HG03575 (cell line): ENCODE results near the gene IDUA.

Experiments used
- ATAC-seq: cut with Tn5 transposase; IDR thresholded peaks from one replicate; pipeline ENCODE4 v1.9.1; 2021; ENCODE audit not compliant: unreplicated experiment, insufficient number of reproducible peaks, low FRiP score; ENCODE audit errors: extremely low read depth

The IDUA gene

DNA sequence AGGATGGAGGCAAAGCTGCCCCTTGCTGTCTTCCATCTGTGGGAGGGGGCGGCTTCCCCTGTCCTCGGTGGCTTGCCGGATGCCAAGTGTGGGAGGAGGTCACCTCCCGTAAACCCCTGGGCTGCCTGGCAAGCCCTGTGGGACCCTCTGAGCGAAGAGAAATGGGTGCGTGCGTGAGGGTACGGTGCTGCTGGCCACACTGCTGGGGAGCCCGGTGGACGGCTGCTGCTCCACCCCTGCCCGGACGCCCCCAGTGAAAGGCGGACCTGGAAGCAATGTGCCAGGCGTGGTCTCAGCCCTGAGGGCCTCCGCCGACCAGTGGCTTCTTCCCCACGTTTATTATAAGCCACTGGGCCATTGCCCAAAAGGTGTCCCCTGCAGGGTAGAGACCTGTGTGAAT lies 4.6 kb upstream of the IDUA start:
- ATAC-seq = no peak

DNA sequence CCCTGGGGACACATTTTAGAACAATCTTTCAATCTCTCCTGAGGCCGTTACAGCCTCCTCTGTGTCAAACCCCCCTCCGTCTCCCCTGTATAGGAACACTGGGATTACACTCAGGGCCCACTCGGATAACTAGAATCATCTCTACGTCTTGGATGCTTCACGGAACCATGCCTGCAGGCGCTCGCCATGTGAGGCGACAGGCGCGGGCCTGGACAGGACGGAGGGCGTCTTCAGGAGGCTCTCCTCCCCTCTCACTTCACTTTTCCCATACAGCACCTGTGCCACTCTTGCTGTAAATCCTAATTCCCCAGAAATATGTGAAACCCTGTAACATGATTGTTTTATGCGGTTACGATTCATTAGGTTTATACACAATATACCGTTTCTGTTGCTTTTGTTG lies 4.0 kb upstream of the IDUA start:
- ATAC-seq = no peak

DNA sequence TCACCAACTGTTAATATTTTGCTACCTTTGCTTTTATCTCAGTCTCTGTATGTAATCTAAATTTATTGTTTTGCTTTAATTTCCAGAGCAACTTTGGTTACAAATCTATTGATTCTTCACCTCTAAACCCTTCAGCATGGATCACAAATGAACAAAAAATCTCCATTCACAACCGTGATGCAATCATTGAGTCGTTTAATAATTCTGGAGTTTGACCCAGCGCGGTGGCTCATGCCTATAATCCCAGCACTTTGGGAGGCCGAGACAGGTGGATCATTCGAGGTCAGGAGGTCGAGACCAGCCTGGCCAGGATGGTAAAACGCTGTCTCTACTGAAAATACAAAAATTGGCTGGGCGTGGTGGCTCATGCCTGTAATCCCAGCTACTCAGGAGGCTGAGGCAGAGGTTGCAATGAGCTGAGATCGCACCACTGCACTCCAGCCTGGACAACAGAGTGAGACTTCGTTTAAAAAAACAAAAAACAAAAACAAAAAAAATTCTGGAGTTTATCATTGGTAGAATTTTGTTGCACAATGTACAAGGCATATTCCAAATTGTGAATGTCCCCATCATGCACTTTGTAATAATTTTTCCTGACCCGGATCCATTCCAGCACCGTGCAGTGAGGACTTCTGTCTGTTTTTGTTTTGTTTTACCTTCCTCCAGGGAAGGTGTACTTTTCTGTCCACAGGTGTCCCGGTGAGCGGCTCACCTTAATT lies 2.3 kb upstream of the IDUA start:
- no peak for ATAC-seq

DNA sequence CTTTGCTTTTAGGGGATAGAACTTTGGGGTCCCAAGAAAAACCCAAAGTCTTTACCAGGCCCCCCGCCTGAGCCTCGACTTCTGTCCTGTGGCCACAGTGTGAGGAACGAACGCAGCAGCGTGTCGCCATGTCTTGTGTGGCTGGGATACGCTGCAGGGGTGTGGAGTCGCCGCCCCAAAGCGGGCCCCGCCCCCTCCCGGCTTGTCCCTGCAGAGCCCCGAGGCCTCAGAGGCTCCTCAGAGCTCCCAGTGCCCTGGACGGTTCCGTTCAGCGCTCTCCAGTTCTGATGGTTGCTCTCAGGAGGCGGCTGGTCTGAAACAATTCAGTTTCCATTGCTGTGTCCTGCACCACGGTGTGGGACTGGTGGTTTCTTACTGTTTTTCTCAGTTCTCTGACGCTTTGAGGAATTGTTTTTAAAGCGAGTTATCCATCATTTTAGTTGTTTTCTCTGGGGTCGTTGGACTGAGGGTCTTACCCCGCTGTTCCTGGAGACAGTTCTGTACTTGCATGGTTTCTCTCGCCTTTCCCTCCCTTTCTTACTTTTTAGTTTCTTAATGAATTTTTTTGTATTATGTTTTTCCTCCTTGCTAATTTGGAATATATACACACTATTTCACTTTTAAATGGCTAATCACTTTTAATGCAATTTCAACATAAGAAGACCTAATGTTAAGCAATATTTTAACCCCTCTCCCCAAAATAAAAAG lies 1.6 kb upstream of the IDUA start:
- no peak for ATAC-seq

DNA sequence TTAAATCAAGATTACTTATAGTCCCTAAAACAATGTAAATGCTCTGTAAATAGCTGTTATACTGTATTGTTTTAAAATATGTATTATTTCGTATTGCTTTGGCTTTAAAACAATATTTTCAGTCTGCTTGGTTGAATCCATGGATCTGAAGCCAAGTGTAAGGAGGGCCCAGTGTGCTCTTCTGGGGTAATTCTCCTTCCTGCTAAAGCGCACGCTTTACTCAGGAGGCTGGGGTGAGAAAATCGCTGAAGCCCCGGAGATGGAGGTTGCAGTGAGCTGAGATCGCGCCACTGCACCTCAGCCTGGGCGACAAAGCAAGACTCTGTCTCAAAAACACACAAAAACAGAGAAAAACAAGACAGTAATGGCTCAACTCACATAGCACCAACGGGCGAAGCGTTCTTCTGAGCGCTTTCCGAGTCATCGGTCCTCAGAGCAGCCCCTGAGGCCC lies 391 bp upstream of the IDUA start:
- ATAC-seq = no peak

DNA sequence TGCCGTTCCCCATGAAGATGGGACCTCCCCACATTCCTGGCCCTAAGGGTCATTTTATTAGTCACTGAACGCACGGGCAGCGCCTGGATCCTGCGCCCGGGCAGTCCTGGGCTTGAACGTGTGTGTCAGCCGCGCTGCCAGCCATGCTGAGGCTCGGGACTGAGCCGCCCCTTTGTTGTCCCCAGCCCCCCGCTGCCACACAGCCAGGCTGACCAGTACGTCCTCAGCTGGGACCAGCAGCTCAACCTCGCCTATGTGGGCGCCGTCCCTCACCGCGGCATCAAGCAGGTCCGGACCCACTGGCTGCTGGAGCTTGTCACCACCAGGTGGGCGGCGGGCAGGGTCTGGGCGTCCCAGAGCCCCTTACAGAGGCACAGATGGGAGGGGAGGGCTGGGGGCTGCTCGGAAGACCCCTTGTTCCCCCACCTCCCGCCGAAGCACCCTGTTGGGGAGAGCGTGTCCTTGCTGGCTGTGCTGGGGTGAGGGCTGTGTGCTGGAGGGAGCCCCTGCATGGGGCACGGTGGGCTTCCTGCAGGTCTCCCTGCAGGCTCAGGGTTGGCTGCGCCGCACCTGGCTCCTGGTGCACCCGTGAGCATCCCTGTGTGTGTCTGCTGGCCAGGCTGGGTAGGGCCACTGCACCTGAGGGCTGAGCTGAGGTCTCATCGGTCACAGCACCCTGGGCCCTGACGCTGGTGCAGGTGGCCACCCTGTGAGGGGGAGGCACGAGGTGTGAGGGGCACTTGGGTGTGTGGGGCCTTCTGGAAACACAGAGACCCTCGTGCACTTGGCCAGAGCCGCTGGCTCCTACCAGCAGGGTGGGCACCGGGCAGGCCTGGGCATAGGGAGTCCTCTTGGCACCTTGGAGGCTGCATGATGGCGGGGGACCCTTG lies 1.0 kb downstream of the IDUA start:
- ATAC-seq = no peak

DNA sequence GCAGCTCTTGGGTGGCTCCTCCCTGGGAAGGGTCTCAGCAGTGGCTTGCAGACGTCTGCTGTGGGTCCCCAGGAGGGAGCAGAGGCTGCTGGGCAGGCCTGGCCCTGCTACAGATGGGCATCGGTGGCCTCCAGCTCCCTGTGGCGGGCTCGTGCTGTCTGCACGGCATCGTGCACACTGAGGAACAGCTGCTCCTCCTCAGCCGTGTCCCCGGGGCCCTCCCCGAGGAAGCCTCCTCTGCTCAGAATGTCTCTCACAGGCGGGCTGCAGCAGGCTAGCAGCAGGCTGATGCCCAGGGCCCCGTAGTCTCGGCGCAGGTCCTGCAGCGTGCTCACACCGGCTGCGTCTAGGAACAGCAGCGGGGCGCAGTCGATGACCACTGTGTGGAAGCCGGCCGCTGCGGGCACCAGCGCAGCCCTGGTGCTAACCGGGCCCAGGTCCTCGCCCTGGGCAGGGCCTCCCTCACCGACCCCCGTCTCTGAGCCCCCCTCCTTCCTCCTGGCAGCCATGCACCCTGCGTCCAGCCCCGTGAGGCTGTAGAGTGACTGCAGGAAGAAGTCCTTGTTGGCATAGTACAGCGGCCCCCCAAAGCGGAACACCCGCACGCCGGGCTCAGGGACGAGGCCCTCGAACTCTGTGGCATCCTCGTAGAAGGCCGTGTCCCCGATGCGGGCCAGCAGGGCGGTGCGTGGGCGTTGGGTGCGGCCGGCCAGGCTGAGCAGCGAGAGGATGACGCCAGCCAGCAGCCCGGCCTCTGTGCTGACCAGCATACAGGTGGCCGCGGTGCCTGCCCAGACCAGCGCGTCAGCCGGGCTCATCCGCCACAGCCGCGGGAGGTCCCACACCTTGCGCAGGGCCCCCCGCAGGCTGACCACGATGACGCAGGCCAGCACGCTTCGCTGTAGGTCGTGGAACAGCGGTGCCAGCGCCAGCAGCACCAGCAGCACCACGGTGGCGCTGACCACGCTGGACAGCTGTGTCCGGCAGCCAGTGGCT lies 2.2 kb downstream of the IDUA start:
- no peak for ATAC-seq

DNA sequence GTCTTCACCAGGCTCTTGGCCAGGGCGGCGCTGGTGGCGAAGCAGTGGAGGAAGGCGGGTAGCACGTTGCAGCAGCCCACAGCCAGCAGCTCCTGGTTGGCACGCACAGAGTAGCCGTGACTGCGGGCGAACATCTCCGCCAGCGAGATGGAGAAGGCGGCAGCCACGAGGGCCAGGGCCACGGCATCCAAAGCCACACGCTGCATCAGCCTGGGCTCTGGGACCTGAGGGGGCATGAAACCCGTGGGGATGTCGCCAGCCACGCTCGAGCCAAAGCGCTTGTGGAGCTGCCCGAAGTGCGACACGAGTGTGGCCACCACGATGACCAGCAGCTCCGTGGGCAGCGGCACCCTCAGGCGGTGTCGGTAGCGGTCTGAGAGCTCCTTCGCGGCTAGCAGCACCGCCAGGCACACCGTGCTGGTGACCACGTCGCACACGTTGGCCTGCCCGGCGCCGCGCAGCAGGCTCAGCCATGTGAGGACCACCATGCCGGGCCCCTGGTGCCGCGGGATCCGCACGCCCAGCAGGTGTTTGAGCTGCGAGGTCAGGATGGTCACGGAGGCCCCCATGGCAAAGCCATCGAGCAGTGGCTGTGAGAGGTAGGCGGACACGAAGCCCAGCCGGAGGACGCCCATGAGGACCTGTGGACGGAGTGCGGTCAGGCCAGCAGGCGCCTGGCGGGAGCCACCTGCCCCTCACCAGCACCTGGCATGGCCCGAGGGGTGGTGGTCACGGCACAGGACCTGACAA lies 3.1 kb downstream of the IDUA start:
- ATAC-seq = no peak

DNA sequence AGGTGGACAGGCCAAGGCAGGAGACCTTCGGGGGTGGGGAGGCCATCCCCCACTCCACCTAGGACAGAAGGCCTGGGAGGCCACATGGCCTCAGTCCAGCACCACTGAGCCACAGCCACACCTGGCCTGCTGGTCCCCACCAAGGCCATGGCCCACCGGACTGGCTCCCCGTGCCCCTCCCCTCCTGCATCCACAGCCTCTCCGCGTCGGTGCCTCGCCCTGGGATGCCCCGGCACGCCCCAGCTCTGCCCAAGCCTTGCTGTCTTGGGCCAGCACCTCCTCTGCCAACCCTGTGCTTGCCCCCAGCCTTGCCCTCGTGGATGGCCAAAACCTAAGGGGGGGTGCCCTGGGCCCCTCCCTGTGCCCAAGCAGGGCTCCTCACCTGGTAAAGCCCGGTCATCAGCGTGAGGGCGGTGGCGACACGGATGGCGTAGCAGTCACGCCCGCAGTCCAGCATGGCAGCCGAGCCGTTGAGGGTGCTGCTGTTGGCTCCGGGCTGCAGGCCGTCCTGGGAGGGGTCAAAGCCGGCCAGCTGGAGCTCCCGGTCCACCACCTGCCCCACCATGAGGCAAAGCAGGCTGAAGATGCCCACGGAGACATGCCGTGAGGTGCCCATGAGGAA lies 4.0 kb downstream of the IDUA start:
- ATAC-seq = no peak

DNA sequence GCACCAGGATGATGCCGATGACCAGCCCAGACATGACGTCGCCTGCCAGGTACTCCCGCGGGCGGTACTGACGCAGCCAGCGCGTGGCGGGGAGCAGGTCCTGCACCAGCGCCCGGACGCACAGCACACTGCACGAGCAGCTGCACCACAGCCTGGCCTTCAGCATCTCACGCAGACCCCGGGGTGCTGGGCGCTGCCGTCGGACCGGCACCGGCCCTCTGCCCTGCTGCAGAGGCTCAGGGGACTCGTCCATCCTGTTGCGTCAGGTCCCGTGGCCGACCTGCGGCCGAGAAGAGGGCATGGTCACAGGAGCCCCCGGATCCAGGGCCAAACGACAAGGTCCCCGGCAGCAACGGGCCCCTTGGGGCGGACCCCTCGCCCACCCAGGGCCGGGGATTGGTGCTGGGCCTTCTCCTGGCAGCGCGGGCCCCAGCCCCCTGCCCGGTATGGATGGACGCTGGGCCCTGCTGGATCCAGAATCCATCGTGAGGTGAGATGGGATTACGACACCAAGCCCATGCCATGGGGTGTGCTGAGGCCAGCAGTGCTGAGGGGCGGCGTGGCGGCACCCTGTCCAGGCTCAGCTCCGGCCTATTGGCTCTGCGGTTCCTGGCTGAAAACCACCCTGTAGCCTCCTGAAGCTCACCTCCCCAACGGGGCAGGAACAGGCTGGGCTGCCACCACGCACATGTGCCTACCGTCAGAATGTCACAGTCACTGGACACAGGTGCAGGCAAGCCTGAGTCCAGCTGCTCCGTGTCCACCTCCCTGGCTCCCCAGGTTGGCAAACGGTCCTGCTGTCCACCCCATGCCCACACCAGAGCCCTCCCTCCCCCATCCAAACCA lies 4.8 kb downstream of the IDUA start:
- ATAC-seq = no peak

DNA sequence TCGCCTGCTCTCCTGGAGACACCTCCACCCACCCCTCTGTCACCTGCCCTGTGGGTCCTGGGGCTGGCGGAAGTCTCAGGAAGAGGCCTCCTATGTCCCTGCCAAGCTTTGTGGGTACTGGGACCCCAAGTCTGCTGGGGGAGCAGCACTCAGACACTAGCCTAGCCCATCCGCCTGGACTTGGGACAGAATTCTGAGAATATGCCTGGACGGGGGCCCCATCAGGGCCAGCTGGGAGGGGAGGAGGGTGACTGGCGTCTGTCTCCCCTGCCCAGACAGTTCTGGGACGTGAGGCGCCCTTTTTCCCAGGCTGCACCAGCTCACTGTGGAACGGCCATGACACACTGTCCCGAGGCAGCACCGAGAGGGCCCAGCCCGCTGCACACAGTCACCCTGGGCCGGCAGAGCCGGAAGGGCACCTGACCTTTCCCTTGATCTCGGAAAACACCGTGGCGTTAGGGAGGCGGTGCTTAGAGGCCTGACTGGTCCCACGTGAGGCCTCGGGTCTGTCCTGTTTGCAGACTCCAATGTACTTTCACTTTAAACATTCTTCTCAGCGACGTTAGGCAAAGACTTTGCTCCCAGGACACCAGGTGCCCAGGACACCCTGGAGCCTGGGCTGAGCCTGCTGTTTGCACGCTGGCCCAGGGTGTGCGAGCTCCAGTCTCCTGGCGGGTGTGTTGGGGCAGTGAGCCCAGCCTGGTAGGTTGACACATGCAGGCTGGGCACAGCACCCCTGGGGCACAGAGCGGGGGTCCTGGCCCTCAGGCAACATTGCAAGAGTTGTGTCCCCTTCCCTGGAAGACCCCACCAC lies 5.7 kb downstream of the IDUA start:
- ATAC-seq = no peak

DNA sequence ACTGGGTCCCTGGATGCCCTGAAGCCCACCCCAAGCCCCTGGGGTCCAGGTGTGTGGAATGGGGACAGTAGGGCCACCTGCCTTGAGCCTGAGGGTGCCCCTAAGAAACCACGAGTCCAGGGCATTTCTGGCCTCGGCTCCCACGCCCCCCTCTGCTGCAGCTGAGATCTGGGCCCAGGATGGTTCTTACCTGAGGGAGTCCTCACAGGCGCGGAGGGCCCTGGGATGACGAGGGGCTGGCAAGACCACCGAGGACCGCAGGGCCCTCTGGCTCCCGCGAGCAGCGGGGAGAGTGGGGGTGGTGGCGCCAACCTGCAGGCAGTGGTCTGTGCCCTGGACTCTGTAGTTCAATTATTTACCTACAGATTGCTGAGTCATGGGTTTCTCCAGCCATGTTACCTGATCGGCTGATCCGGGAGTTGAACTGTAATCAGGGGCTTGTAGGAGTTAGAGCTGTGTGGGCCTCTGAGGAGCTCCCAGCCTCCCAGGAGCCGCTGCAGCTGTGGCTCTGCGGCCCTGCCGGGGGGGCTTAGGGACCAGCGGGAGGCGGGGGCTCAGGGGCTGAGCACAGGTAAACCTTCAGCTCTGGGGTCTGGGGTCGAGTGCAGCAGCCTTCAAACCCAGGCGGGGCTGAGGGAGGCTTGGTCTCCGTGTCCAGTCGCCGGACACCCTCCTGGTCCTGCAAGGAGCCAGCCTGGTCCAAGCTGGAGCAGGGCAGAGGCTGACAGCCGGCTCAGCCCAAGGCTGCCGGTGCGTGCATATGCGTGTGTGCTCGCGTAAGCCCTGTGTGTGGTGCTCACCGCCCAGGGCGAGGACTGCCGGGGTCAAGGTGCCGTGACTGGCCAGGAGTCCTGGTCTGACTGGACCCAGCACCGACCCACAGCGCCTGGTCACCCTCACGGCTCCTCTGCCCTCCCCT lies 6.5 kb downstream of the IDUA start, which contains the start of gene SLC26A1:
Gene SLC26A1 (minus strand): TSS at position 294 of the 919 bp plus-strand sequence. CDS start 1,701 bp downstream, outside the sequence.
- ATAC-seq = no peak

DNA sequence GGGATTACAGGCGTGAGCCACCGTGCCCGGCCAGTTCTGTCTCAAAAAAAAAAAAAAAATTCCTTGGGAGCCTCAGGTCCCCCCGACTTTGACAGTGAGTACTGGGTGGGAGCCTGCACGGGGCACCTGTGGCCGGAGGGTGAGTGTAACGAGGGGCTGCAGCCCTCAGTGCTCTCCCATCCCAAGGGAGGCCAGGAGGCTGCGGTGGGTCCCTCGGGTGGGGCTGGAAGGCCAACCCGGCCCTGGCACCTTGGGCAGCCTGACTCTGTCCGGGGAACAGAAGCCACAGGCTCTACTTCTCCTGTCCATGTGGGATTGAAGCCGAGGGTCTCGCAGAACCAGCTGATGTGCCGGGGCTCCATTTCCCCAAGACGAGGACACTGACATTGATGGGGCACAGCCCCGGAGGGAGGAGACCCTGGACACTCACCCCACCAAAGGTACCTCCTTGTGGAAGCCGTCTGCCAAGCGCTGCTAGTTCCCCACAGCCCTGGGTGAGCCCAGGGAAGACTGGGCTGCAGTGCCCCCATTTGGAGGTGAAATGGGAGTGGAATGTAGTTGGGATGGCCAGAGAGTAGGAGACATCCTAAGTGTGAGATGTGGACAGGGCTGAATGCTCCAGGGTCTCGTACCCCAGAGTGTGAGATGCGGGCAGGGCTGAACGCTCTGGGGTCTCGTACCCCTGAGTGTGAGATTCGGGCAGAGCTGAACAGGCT lies 8.6 kb downstream of the IDUA start:
- ATAC-seq = no peak
